HEK293 (cell line): ENCODE results near the gene RTRAF.

Experiments
- CTCF ChIA-PET: fragments of 350-600 bp; formaldehyde crosslinking; extraction: SDS; loops from one replicate; lab custom pipeline; 2021; ENCODE audit warnings: antibody characterized with exemption; lab: Yijun Ruan, JAX
- POLR2A ChIA-PET: fragments of 300-600 bp; formaldehyde crosslinking; extraction: SDS; loops from one replicate; lab custom pipeline; 2020; ENCODE audit warnings: antibody characterized with exemption, inconsistent platforms; lab: Yijun Ruan, JAX
- H3K27ac ChIP-seq: fragments of 200-500 bp; sonication (Bioruptor generic); 2 replicates; pipeline ENCODE4 v1.5.1; 2014; ENCODE audit warnings: low read depth, low read length, control low read depth, inconsistent platforms; ENCODE audit errors: extremely low read depth
- H3K36me3 ChIP-seq, 2 experiments: fragments of 200-500 bp in 1 of 2; sonication (Bioruptor generic) in 1 of 2; 1 replicate in 1 of 2; 2 replicates in 1 of 2; pipeline ENCODE4 v1.5.1; 2014 to 2017; ENCODE audit warnings: inconsistent platforms in 2 of 2, low read length in 2 of 2; ENCODE audit not compliant: control insufficient read depth in 2 of 2, insufficient read depth in 1 of 2
- H3K4me1 ChIP-seq: fragments of 200-500 bp; sonication (Bioruptor generic); 2 replicates; pipeline ENCODE4 v1.5.1; 2014; ENCODE audit warnings: mild to moderate bottlenecking, low read length, inconsistent platforms; ENCODE audit not compliant: control insufficient read depth, insufficient read depth
- H3K4me3 ChIP-seq: 2 replicates; pipeline ENCODE4 v1.5.1; 2011; ENCODE audit warnings: low read depth, mild to moderate bottlenecking, control low read depth, low read length, moderate library complexity
- H3K9me3 ChIP-seq: fragments of 200-500 bp; sonication (Bioruptor generic); 2 replicates; pipeline ENCODE4 v1.5.1; 2014; ENCODE audit warnings: low read depth, low read length, inconsistent platforms; ENCODE audit not compliant: control insufficient read depth, insufficient read depth
- FEZF1 ChIP-seq: fragments of 450-650 bp; formaldehyde crosslinking; IDR thresholded peaks from 2 replicates; pipeline ENCODE4 v1.5.1; 2016; ENCODE audit warnings: missing biosample characterization, missing genetic modification characterization
- KLF8 ChIP-seq: fragments of 450-650 bp; formaldehyde crosslinking; IDR thresholded peaks from 2 replicates; pipeline ENCODE4 v1.5.1; 2016; ENCODE audit warnings: missing biosample characterization, missing genetic modification characterization
- MZF1 ChIP-seq: fragments of 450-650 bp; formaldehyde crosslinking; IDR thresholded peaks from 2 replicates; pipeline ENCODE4 v1.5.1; 2017; ENCODE audit warnings: missing biosample characterization, missing genetic modification characterization, borderline replicate concordance
- REPIN1 ChIP-seq: fragments of 450-650 bp; formaldehyde crosslinking; IDR thresholded peaks from 2 replicates; pipeline ENCODE4 v1.5.1; 2017; ENCODE audit warnings: missing biosample characterization, missing genetic modification characterization, low read depth
- SCRT1 ChIP-seq: fragments of 450-650 bp; formaldehyde crosslinking; IDR thresholded peaks from 2 replicates; pipeline ENCODE4 v1.5.1; 2016; ENCODE audit warnings: missing biosample characterization, missing genetic modification characterization, borderline replicate concordance
- SETDB1 ChIP-seq: IDR thresholded peaks from one replicate; pipeline ENCODE4 v1.6.1; 2017; ENCODE audit warnings: mild to moderate bottlenecking, low read length, moderate library complexity, mixed read lengths; ENCODE audit not compliant: insufficient read length
- ZEB2 ChIP-seq: fragments of 450-650 bp; formaldehyde crosslinking; IDR thresholded peaks from 2 replicates; pipeline ENCODE4 v1.5.1; 2016; ENCODE audit warnings: missing biosample characterization, missing genetic modification characterization
- ZFHX2 ChIP-seq: fragments of 450-650 bp; formaldehyde crosslinking; conservative IDR thresholded peaks from 2 replicates; pipeline ENCODE4 v1.5.1; 2016; ENCODE audit warnings: missing biosample characterization, missing genetic modification characterization
- ZFP69B ChIP-seq: fragments of 450-650 bp; formaldehyde crosslinking; IDR thresholded peaks from 2 replicates; pipeline ENCODE4 v1.5.1; 2016; ENCODE audit warnings: missing biosample characterization, missing genetic modification characterization
- ZNF112 ChIP-seq: fragments of 450-650 bp; formaldehyde crosslinking; IDR thresholded peaks from 2 replicates; pipeline ENCODE4 v1.5.0; 2017; ENCODE audit warnings: missing biosample characterization, missing genetic modification characterization
- ZNF140 ChIP-seq: fragments of 450-650 bp; formaldehyde crosslinking; IDR thresholded peaks from 2 replicates; pipeline ENCODE4 v1.5.1; 2016; ENCODE audit warnings: missing biosample characterization, missing genetic modification characterization
- ZNF157 ChIP-seq: fragments of 450-650 bp; formaldehyde crosslinking; IDR thresholded peaks from 2 replicates; pipeline ENCODE4 v1.5.1; 2016; ENCODE audit warnings: missing biosample characterization, missing genetic modification characterization
- ZNF184 ChIP-seq: fragments of 450-650 bp; IDR thresholded peaks from 2 replicates; pipeline ENCODE4 v1.5.1; 2018; ENCODE audit warnings: missing biosample characterization, mild to moderate bottlenecking, missing genetic modification characterization
- ZNF211 ChIP-seq: fragments of 450-650 bp; formaldehyde crosslinking; IDR thresholded peaks from 2 replicates; pipeline ENCODE4 v1.5.1; 2016; ENCODE audit warnings: low read depth, missing biosample characterization, missing genetic modification characterization
- ZNF350 ChIP-seq: fragments of 450-650 bp; formaldehyde crosslinking; IDR thresholded peaks from 2 replicates; pipeline ENCODE4 v1.5.0; 2017; ENCODE audit warnings: missing biosample characterization, mild to moderate bottlenecking, missing genetic modification characterization
- ZNF48 ChIP-seq: fragments of 450-650 bp; formaldehyde crosslinking; IDR thresholded peaks from 2 replicates; pipeline ENCODE4 v1.5.1; 2016; ENCODE audit warnings: missing biosample characterization, missing genetic modification characterization
- ZNF571 ChIP-seq: fragments of 450-650 bp; formaldehyde crosslinking; IDR thresholded peaks from 2 replicates; pipeline ENCODE4 v1.5.0; 2017; ENCODE audit warnings: missing biosample characterization, missing genetic modification characterization
- ZNF626 ChIP-seq: fragments of 450-650 bp; sonication (Bioruptor Pico); formaldehyde crosslinking; IDR thresholded peaks from 2 replicates; pipeline ENCODE4 v1.5.1; 2018; ENCODE audit warnings: missing biosample characterization, missing genetic modification characterization, inconsistent platforms
- ZNF747 ChIP-seq: fragments of 450-650 bp; formaldehyde crosslinking; IDR thresholded peaks from 2 replicates; pipeline ENCODE4 v1.5.1; 2016; ENCODE audit warnings: missing biosample characterization, missing genetic modification characterization
- ZNF768 ChIP-seq: fragments of 450-650 bp; formaldehyde crosslinking; IDR thresholded peaks from 2 replicates; pipeline ENCODE4 v1.5.1; 2018; ENCODE audit warnings: missing biosample characterization, mild to moderate bottlenecking, missing genetic modification characterization
- ZNF792 ChIP-seq: fragments of 450-650 bp; formaldehyde crosslinking; IDR thresholded peaks from 2 replicates; pipeline ENCODE4 v1.5.1; 2016; ENCODE audit warnings: missing biosample characterization, missing genetic modification characterization
- TF ChIP-seq, protein P1 (sequence below): fragments of 450-650 bp; formaldehyde crosslinking; IDR thresholded peaks from 2 replicates; pipeline ENCODE4 v1.5.1; 2016; ENCODE audit warnings: missing biosample characterization, missing genetic modification characterization
- TF ChIP-seq, protein P2 (sequence below): fragments of 450-650 bp; formaldehyde crosslinking; IDR thresholded peaks from 2 replicates; pipeline ENCODE4 v1.5.1; 2016; ENCODE audit warnings: missing biosample characterization, missing genetic modification characterization
- TF ChIP-seq, protein P3 (sequence below): fragments of 450-650 bp; formaldehyde crosslinking; IDR thresholded peaks from 2 replicates; pipeline ENCODE4 v1.5.1; 2017; ENCODE audit warnings: missing biosample characterization, missing genetic modification characterization
- TF ChIP-seq, protein P4 (sequence below): fragments of 450-650 bp; formaldehyde crosslinking; IDR thresholded peaks from 2 replicates; pipeline ENCODE4 v1.5.1; 2016; ENCODE audit warnings: missing biosample characterization, missing genetic modification characterization
- TF ChIP-seq, protein P5 (sequence below): fragments of 450-650 bp; formaldehyde crosslinking; IDR thresholded peaks from 2 replicates; pipeline ENCODE4 v1.5.1; 2016; ENCODE audit warnings: missing biosample characterization, missing genetic modification characterization, borderline replicate concordance

Gene RTRAF

DNA sequence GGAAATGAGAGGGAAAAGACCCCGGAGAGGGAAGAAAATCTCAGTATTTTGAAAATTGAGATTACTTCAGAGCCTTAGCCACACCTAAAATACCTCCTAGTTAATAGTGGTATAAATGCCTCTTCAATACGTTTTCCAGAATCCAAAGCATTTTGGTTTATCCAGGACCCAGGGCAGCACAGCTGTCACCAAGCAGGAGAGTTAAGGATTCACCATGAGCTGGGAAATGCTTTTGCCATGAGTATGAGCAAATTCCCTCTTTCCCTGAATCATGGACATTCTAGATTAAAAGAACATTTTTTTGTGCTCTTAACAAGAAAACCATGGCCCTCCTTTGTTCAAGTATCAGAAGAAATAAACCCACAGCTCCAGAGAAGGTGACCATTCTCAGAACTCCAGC, 21.8 kb upstream of the RTRAF start:
- POLR2A ChIA-PET = no interaction called here
- Histone ChIP-seq H3K4me1 (no peaks in the 10 kb centered on the region), H3K9me3 (no peaks in the 10 kb centered on the region), H3K36me3 (no peaks in the 10 kb centered on the region), H3K27ac (no peak overlapping the region), H3K4me3 (no peak overlapping the region)
- CTCF ChIA-PET = interaction anchor here (0.6 to 2.0 kb wide), 2 partner anchors 10 to 1182 kb away, joined by 3 to 14 read pairs; no protein-coding TSS in a partner anchor
- TF ChIP-seq ZNF184 (tag by site-specific recombination) (no peak), MZF1 (no peak), ZNF747 (tag by site-specific recombination) (no peak), ZNF571 (tag by site-specific recombination) (no peak), FEZF1 (tag by site-specific recombination) (no peak), ZNF211 (tag by site-specific recombination) (no peak), SETDB1 (no peak), ZFP69B (no peak)
- TF ChIP-seq, protein P1, sequence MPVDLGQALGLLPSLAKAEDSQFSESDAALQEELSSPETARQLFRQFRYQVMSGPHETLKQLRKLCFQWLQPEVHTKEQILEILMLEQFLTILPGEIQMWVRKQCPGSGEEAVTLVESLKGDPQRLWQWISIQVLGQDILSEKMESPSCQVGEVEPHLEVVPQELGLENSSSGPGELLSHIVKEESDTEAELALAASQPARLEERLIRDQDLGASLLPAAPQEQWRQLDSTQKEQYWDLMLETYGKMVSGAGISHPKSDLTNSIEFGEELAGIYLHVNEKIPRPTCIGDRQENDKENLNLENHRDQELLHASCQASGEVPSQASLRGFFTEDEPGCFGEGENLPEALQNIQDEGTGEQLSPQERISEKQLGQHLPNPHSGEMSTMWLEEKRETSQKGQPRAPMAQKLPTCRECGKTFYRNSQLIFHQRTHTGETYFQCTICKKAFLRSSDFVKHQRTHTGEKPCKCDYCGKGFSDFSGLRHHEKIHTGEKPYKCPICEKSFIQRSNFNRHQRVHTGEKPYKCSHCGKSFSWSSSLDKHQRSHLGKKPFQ = no peak

DNA sequence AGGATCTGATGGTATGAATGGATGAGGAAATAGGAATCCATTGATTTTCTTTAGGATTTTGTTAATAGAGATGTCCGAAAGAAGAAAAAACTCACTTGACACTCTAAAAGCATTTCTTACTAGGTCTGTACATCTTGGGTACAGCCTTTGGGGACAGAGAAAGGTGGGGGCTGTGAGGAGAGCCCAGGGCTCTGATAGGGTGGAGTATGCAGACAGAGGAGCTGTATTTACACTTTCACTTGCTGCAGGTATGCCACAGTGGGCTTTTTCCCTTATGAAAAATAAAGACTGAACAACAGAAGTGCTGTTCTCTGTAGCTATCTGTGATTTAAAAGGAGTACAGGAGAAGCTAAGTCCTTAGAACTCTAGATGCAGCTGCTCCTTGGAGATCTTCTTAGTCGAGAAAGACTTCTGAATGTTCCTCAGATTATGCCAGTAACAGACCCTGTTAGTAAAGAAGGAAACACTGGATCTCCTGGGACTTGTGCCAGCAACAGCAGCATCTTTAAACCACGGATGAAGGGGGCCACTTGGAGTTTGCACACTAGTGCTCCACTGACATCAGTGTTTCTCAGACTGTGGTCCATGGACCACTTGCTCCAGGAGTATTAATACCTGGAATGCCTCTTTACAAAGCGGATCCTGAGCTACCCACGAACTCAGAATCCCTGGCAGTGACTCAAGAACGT, 19.4 kb upstream of the RTRAF start:
- CTCF ChIA-PET = interaction anchor here (1.0 to 1.4 kb wide), 2 partner anchors 9 to 10 kb away, joined by 4 to 6 read pairs; no protein-coding TSS in a partner anchor
- Histone ChIP-seq H3K4me3 (no peak overlapping the region), H3K27ac (no peak overlapping the region), H3K9me3 (no peaks in the 10 kb centered on the region), H3K36me3 (no peaks in the 10 kb centered on the region), H3K4me1 (no peaks in the 10 kb centered on the region)
- TF ChIP-seq ZNF140 (tag by site-specific recombination) = no peak
- no peak for TF ChIP-seq ZNF626 (tag by site-specific recombination)
- POLR2A ChIA-PET = no interaction called here

DNA sequence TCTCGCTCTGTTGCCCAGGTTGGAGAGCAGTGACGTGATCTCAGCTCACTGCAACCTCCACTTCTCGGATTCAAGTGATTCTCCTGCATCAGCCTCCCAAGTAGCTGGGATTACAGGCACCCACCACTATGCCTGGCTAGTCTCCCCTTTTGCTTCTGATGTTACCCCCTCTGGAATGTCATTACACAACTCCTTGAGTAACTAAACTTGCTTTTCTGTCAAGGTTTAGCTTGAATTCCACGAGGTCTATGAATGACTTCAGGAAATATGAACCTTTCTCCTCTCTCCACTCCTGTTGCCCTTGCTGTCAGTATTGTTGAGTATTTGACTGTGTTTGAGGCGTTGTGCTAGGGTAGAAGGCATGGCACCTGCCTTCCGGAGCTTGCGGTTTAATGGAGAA, 16.8 kb upstream of the RTRAF start:
- ChIA-PET CTCF (interaction anchor here (0.6 kb wide), 2 partner anchors 72 to 119 kb away, joined by 4 read pairs; no protein-coding TSS in a partner anchor), POLR2A (no interaction called here)
- Histone ChIP-seq H3K36me3 (no peaks in the 10 kb centered on the region), H3K9me3 (no peaks in the 10 kb centered on the region), H3K27ac (no peak overlapping the region), H3K4me1 (no peaks in the 10 kb centered on the region), H3K4me3 (no peak overlapping the region)
- TF ChIP-seq, protein P2, sequence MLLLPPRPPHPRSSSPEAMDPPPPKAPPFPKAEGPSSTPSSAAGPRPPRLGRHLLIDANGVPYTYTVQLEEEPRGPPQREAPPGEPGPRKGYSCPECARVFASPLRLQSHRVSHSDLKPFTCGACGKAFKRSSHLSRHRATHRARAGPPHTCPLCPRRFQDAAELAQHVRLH (tag by site-specific recombination) = no peak
- TF ChIP-seq REPIN1 = no peak
- TF ChIP-seq, protein P3, sequence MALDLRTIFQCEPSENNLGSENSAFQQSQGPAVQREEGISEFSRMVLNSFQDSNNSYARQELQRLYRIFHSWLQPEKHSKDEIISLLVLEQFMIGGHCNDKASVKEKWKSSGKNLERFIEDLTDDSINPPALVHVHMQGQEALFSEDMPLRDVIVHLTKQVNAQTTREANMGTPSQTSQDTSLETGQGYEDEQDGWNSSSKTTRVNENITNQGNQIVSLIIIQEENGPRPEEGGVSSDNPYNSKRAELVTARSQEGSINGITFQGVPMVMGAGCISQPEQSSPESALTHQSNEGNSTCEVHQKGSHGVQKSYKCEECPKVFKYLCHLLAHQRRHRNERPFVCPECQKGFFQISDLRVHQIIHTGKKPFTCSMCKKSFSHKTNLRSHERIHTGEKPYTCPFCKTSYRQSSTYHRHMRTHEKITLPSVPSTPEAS (tag by site-specific recombination) = no peak
- no peak for TF ChIP-seq ZNF350 (tag by site-specific recombination)
- no peak for TF ChIP-seq KLF8 (tag by site-specific recombination)
- TF ChIP-seq ZNF792 (tag by site-specific recombination) = no peak
- no peak for TF ChIP-seq ZNF157 (tag by site-specific recombination)
- TF ChIP-seq, protein P4, sequence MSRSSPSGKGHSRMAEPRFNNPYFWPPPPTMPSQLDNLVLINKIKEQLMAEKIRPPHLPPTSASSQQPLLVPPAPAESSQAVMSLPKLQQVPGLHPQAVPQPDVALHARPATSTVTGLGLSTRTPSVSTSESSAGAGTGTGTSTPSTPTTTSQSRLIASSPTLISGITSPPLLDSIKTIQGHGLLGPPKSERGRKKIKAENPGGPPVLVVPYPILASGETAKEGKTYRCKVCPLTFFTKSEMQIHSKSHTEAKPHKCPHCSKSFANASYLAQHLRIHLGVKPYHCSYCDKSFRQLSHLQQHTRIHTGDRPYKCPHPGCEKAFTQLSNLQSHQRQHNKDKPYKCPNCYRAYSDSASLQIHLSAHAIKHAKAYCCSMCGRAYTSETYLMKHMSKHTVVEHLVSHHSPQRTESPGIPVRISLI (tag by site-specific recombination) = no peak
- no peak for TF ChIP-seq ZNF768
- TF ChIP-seq, protein P5, sequence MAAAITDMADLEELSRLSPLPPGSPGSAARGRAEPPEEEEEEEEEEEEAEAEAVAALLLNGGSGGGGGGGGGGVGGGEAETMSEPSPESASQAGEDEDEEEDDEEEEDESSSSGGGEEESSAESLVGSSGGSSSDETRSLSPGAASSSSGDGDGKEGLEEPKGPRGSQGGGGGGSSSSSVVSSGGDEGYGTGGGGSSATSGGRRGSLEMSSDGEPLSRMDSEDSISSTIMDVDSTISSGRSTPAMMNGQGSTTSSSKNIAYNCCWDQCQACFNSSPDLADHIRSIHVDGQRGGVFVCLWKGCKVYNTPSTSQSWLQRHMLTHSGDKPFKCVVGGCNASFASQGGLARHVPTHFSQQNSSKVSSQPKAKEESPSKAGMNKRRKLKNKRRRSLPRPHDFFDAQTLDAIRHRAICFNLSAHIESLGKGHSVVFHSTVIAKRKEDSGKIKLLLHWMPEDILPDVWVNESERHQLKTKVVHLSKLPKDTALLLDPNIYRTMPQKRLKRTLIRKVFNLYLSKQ (tag by site-specific recombination) = no peak
- no peak for TF ChIP-seq SCRT1 (tag by site-specific recombination)
- TF ChIP-seq ZNF112 (tag by site-specific recombination) = no peak
- no peak for TF ChIP-seq ZNF48 (tag by site-specific recombination)
- no peak for TF ChIP-seq ZFHX2 (tag by site-specific recombination)
- TF ChIP-seq ZEB2 (tag by site-specific recombination) = no peak
